Breast epithelium (tissue), 3 donors: ENCODE measurements around the gene VPS13D.

Experiments used
- POLR2A ChIP-seq: fragments of 450-650 bp; IDR thresholded peaks from one replicate; pipeline ENCODE4 v1.6.1; 2016; ENCODE audit warnings: antibody characterized with exemption, mild to moderate bottlenecking, moderate library complexity
- TF ChIP-seq, protein P1 (sequence below), 3 donors: fragments of 450-650 bp; IDR thresholded peaks; one replicate each; pipeline ENCODE4 v1.5.1; 2016 to 2017; ENCODE audit warnings: antibody characterized with exemption in 3 of 3, mild to moderate bottlenecking in 3 of 3, moderate library complexity in 3 of 3

DNA sequence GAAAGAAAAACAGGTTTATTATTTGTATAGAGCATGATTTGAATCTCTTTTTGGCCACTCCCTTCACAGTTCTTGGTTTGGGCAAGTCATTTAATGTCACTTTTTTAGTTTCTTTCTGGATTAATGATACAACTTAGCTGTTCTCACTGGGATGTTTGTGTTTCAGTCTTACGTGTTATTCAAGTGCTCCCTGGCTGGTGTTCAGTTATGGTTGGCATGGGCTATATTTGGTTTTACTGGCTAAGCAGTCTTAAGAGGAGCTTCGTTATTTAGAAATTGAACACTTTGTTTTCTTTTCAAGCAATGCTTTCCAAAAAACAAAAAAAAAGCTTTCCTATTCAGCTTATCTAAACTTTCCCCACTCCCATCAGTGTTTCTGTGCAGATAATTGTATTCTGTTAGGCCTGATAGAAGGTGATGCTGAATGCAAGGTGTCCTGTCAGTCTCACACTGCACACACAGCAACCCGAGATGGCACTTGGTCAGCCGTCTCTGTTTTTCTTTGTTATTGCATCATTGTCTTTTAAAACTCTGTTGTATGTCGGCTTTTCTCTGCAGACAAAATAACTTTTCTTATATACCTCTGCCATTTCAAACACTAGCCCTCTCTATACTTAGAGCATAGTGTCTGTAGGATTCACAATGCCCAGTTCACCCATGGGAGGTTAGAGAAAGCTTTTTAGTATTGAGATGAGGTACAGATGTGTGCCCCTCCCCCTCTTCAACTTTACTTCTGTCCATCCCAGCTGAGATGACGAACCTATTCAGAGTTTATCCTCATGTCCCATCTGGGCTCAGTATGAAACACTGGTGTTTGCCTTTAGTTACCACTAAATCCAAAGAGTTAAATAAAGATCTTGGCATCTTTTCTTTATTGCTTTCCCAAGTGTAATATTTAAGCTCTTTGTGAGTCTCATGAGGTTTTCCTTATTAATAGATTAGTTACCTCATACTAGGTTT, 80.2 kb downstream of the VPS13D start:
- TF ChIP-seq, protein P1, sequence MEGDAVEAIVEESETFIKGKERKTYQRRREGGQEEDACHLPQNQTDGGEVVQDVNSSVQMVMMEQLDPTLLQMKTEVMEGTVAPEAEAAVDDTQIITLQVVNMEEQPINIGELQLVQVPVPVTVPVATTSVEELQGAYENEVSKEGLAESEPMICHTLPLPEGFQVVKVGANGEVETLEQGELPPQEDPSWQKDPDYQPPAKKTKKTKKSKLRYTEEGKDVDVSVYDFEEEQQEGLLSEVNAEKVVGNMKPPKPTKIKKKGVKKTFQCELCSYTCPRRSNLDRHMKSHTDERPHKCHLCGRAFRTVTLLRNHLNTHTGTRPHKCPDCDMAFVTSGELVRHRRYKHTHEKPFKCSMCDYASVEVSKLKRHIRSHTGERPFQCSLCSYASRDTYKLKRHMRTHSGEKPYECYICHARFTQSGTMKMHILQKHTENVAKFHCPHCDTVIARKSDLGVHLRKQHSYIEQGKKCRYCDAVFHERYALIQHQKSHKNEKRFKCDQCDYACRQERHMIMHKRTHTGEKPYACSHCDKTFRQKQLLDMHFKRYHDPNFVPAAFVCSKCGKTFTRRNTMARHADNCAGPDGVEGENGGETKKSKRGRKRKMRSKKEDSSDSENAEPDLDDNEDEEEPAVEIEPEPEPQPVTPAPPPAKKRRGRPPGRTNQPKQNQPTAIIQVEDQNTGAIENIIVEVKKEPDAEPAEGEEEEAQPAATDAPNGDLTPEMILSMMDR (IDR thresholded peaks at IDR 0.05): no peak
- no peak for TF ChIP-seq POLR2A
